KMS-11 (cell line): Measurements from ENCODE around the gene KDM4B.

Experiments
- H2AFZ ChIP-seq: fragments of 200-600 bp; sonication (generic); 2 replicates; pipeline ENCODE4 v1.6.1; 2016; ENCODE audit warnings: antibody characterized with exemption, mixed run types, low read depth
- H3K27ac ChIP-seq: fragments of 200-600 bp; sonication (generic); 2 replicates; pipeline ENCODE4 v1.6.1; 2016; ENCODE audit warnings: mild to moderate bottlenecking, mixed run types
- H3K27me3 ChIP-seq: fragments of 200-600 bp; sonication (generic); 2 replicates; pipeline ENCODE4 v1.6.1; 2017; ENCODE audit warnings: mild to moderate bottlenecking, low read depth, mixed run types, moderate library complexity; ENCODE audit not compliant: insufficient read depth
- H3K36me3 ChIP-seq: fragments of 200-600 bp; sonication (generic); 2 replicates; pipeline ENCODE4 v1.6.1; 2017; ENCODE audit warnings: mild to moderate bottlenecking, mixed run types; ENCODE audit not compliant: insufficient read depth
- H3K4me1 ChIP-seq: fragments of 200-600 bp; sonication (generic); 2 replicates; pipeline ENCODE4 v1.6.1; 2016; ENCODE audit warnings: mild to moderate bottlenecking, low read depth, mixed run types; ENCODE audit not compliant: poor library complexity, severe bottlenecking
- H3K4me2 ChIP-seq: fragments of 200-600 bp; sonication (generic); 2 replicates; pipeline ENCODE4 v1.7.0; 2016; ENCODE audit warnings: mild to moderate bottlenecking, mixed run types
- H3K4me3 ChIP-seq: fragments of 200-600 bp; sonication (generic); IDR thresholded peaks from 2 replicates; pipeline ENCODE4 v1.6.1; 2017; ENCODE audit warnings: low read depth, low read length, mixed read lengths; ENCODE audit not compliant: insufficient read depth
- H3K79me2 ChIP-seq: fragments of 200-600 bp; sonication (generic); 2 replicates; pipeline ENCODE4 v1.6.1; 2016; ENCODE audit warnings: low read depth, mixed run types; ENCODE audit not compliant: insufficient read depth
- H3K9ac ChIP-seq: fragments of 200-600 bp; sonication (generic); 2 replicates; pipeline ENCODE4 v1.6.1; 2016; ENCODE audit warnings: mild to moderate bottlenecking, mixed run types
- H4K20me1 ChIP-seq: fragments of 200-600 bp; sonication (generic); 2 replicates; pipeline ENCODE4 v1.6.1; 2016; ENCODE audit warnings: mild to moderate bottlenecking, mixed run types; ENCODE audit not compliant: insufficient read depth
- TF ChIP-seq, protein P1 (sequence below): fragments of 200-600 bp; sonication (generic); conservative IDR thresholded peaks from 2 replicates; pipeline ENCODE4 v1.6.1; 2017; ENCODE audit warnings: low read depth, mild to moderate bottlenecking, antibody characterized with exemption, low read length, moderate library complexity, mixed read lengths

The KDM4B gene

DNA sequence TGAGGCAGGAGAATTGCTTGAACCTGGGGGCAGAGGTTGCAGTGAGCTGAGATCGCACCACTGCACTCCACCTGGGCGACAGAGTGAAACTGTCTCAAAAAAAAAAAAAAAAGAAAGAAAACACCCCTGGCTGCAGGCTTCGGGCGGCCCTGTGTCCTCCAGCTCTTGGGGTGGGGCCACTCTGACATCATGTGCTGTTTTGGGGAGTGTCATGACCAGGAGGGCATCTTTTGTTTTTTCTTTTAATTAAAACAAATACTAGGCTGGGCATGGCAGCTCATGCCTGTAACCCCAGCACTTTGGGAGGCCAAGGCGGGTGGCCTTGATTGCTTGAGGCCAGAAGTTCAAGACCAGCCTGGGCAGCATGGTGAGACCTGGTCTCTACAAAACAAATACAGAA, 52.1 kb downstream of the KDM4B start:
- H3K27ac ChIP-seq: no peak overlapping the region
- H4K20me1 ChIP-seq: no peaks in the 10 kb centered on the region
- no peak overlapping the region for H3K4me3 ChIP-seq

DNA sequence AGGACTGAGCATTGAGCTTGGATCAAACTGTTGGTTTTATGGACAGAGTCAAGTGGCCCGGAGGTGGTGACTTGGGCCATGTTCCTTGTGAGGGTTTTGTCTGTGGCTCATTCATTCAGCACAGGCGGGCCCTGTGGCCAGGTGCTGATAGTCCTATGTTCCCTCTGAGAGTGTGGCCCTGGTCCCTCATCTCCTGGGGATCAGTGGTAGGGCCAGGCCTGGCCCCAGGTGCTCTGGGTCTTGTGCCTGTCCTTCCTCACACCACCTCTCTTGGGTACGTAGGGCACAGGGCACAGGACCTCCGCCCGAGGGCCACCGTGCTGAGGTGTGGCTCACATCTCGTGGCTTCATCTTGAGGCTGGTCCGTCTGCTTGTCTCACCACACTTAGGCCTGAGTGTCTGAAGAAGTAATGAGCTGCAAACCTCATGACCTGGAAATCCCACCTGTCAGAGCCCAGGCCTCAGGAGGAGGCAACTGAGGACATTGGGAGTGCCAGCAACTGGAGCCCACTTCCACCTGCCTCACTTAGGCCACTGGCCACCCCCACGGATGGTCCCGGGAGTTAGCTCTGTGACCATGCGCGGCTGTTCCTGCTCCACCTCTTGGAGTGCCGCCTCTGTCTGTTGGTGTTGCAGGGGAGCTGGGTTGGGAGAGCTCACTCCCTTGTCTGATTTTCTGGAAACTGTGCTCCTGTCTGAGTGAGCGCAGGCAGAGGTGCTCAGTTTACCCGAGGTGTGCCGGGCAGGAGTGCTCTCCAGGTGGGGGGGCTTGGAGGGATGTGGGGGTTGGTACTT, 53.4 kb downstream of the KDM4B start:
- Histone ChIP-seq H3K36me3 (no peaks in the 10 kb centered on the region), H3K27me3 (no peaks in the 10 kb centered on the region), H3K4me1 (no peaks in the 10 kb centered on the region), H3K27ac (no peak overlapping the region), H3K79me2 (no peaks in the 10 kb centered on the region; the same call in 1 of the 2 replicates), H3K9ac (no peak overlapping the region), H4K20me1 (no peaks in the 10 kb centered on the region), H3K4me3 (no peak overlapping the region), H3K4me2 (no peak overlapping the region), H2AFZ (no peak overlapping the region)
- TF ChIP-seq, protein P1, sequence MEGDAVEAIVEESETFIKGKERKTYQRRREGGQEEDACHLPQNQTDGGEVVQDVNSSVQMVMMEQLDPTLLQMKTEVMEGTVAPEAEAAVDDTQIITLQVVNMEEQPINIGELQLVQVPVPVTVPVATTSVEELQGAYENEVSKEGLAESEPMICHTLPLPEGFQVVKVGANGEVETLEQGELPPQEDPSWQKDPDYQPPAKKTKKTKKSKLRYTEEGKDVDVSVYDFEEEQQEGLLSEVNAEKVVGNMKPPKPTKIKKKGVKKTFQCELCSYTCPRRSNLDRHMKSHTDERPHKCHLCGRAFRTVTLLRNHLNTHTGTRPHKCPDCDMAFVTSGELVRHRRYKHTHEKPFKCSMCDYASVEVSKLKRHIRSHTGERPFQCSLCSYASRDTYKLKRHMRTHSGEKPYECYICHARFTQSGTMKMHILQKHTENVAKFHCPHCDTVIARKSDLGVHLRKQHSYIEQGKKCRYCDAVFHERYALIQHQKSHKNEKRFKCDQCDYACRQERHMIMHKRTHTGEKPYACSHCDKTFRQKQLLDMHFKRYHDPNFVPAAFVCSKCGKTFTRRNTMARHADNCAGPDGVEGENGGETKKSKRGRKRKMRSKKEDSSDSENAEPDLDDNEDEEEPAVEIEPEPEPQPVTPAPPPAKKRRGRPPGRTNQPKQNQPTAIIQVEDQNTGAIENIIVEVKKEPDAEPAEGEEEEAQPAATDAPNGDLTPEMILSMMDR: no peak

More for the DNA sequence above, 52.1 kb downstream of the KDM4B start:
- no peak overlapping the region for H3K9ac ChIP-seq
- TF ChIP-seq, protein P1: no peak
- no peaks in the 10 kb centered on the region for H3K36me3 ChIP-seq
- H3K27me3 ChIP-seq: no peaks in the 10 kb centered on the region
- no peaks in the 10 kb centered on the region; the same call in 1 of the 2 replicates for H3K79me2 ChIP-seq
- H3K4me1 ChIP-seq: no peaks in the 10 kb centered on the region
- H2AFZ ChIP-seq: no peak overlapping the region
- H3K4me2 ChIP-seq: no peak overlapping the region

DNA sequence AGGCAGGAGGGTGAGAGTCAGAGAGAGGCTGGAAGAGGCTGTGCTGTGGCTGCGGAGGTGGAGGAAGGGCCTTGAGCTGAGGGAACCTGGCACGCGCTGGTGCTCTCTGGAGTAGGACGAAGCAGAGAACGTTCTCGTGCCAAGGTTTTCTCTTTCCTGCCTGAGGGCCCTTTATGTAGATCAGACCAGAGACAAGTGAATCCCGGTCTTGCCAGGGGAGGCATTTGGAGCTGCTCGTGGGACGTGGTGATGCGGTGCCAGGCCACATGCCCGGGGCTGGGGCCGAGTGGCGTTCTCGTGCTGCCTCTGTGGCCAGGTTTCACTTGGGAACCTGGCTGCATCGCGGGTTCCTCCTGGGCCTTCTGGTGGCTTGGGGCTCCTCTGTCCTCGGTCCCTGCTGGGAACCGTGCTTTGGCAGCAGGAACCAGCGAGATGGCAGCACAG, 54.2 kb downstream of the KDM4B start:
- no peaks in the 10 kb centered on the region; the same call in 1 of the 2 replicates for H3K79me2 ChIP-seq

DNA sequence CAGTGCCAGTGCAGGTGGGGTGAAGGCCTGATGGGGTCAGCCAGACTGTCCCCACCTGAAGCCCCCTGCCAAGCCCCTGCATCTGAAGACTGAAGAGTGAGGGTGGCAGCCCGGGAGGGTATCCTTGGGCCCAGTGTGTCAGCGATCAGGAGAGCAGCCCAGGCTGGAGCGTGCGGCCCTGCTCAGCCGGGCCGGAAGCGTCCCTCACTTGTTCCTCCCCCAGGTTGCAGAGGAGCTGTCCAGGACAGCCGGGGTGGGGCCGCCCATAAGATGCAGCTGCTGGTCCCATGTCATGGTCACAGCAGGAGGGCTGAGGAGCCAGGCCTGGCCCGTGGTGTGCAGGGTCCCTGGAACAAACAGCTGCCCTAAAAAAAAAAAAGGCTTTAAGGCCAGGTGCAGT, 55.4 kb downstream of the KDM4B start:
- no peak overlapping the region for H3K27ac ChIP-seq
- no peak overlapping the region for H3K9ac ChIP-seq
- H3K36me3 ChIP-seq: no peaks in the 10 kb centered on the region
- H3K79me2 ChIP-seq: no peaks in the 10 kb centered on the region; the same call in 1 of the 2 replicates
- no peaks in the 10 kb centered on the region for H3K27me3 ChIP-seq
- TF ChIP-seq, protein P1: no peak
- no peak overlapping the region for H3K4me3 ChIP-seq
- no peak overlapping the region for H2AFZ ChIP-seq
- H4K20me1 ChIP-seq: no peaks in the 10 kb centered on the region
- H3K4me2 ChIP-seq: no peak overlapping the region
- H3K4me1 ChIP-seq: no peaks in the 10 kb centered on the region

More for the DNA sequence above, 54.2 kb downstream of the KDM4B start:
- Histone ChIP-seq H3K27me3 (no peaks in the 10 kb centered on the region), H3K9ac (no peak overlapping the region), H2AFZ (no peak overlapping the region), H3K27ac (no peak overlapping the region), H3K4me1 (no peaks in the 10 kb centered on the region), H3K4me2 (no peak overlapping the region), H4K20me1 (no peaks in the 10 kb centered on the region), H3K4me3 (no peak overlapping the region), H3K36me3 (no peaks in the 10 kb centered on the region)
- TF ChIP-seq, protein P1: no peak
